Inflammatory macrophage treated with lipopolysaccharide for 1 hour (primary cell): ENCODE measurements around the gene TMEM222.

Experiments
- DNase-seq, 2 donors: peaks; one replicate each; pipeline ENCODE4 v3.0.0-alpha.2; 2020 to 2022

Gene TMEM222

GRCh38 chr1:27342778-27343638, 21.0 kb downstream of the TMEM222 start:
- DNase-seq, result peak; percentile 35 to 49

- no peak for DNase-seq
Observed at GRCh38 chr1:27343639-27344025, 21.7 kb downstream of the TMEM222 start.

GRCh38 chr1:27345272-27345671, 23.3 kb downstream of the TMEM222 start:
- DNase-seq, result no peak

GRCh38 chr1:27346357-27346756, 24.4 kb downstream of the TMEM222 start:
- no peak for DNase-seq

GRCh38 chr1:27346991-27347624, 25.1 kb downstream of the TMEM222 start:
- no peak for DNase-seq

- no peak for DNase-seq
Observed at GRCh38 chr1:27348861-27349783, 27.2 kb downstream of the TMEM222 start.

- no peak for DNase-seq
Observed at GRCh38 chr1:27349784-27350662, 28.1 kb downstream of the TMEM222 start.

GRCh38 chr1:27350663-27351540, 28.9 kb downstream of the TMEM222 start:
- DNase-seq, result no peak

- no peak for DNase-seq
Observed at GRCh38 chr1:27351541-27352107, 29.7 kb downstream of the TMEM222 start.

- no peak for DNase-seq
Observed at GRCh38 chr1:27353166-27353565, 31.2 kb downstream of the TMEM222 start.

- DNase-seq, result no peak
Observed at GRCh38 chr1:27353629-27354028, 31.7 kb downstream of the TMEM222 start.

- no peak for DNase-seq
Observed at GRCh38 chr1:27355683-27356082, 33.7 kb downstream of the TMEM222 start.

GRCh38 chr1:27356277-27356618, 34.3 kb downstream of the TMEM222 start:
- DNase-seq, result no peak

- DNase-seq, result peak in 1 of 2 donors; percentile 58
Observed at GRCh38 chr1:27356619-27357280, 34.8 kb downstream of the TMEM222 start.

- DNase-seq, result peak; percentile 31 to 72
Observed at GRCh38 chr1:27357281-27358037, 35.5 kb downstream of the TMEM222 start.

- no peak for DNase-seq
Observed at GRCh38 chr1:27358038-27358927, 36.3 kb downstream of the TMEM222 start.

GRCh38 chr1:27358928-27359313, 37.0 kb downstream of the TMEM222 start:
- no peak for DNase-seq

- no peak for DNase-seq
Observed at GRCh38 chr1:27359822-27360158, 37.8 kb downstream of the TMEM222 start.
